NCI-H82 treated with DMSO at 0.1 percent for 48 hours (cell line): Measurements from ENCODE around the gene CHRM4.

Source experiments
- DNase-seq: peaks from one replicate; lab custom pipeline; 2025; ENCODE audit not compliant: unreplicated experiment; lab: John Stamatoyannopoulos, UW

CHRM4 gene

GRCh38 chr11:46404476-46405017 is 13.0 kb upstream of the CHRM4 start:
- DNase-seq: no peak

- no peak for DNase-seq
These were observed 11.7 kb upstream of the CHRM4 start for GRCh38 chr11:46402957-46403902.

- no peak for DNase-seq
These were observed 6.0 kb upstream of the CHRM4 start for GRCh38 chr11:46397526-46397925.

GRCh38 chr11:46393759-46394158 is 2.2 kb upstream of the CHRM4 start:
- no peak for DNase-seq

GRCh38 chr11:46393231-46393616 is 1.6 kb upstream of the CHRM4 start:
- DNase-seq: no peak

- no peak for DNase-seq
These were observed 1.1 kb upstream of the CHRM4 start for GRCh38 chr11:46392421-46393230.

- no peak for DNase-seq
These were observed 394 bp downstream of the CHRM4 start for GRCh38 chr11:46391186-46391577.

GRCh38 chr11:46390331-46391171 is 1.0 kb downstream of the CHRM4 start:
- DNase-seq: no peak

GRCh38 chr11:46389450-46390330 is 1.9 kb downstream of the CHRM4 start:
- peak; percentile 10 for DNase-seq

- DNase-seq: peak; percentile 33
These were observed 2.7 kb downstream of the CHRM4 start for GRCh38 chr11:46388619-46389449.

- no peak for DNase-seq
These were observed 3.5 kb downstream of the CHRM4 start for GRCh38 chr11:46387919-46388618.

- no peak for DNase-seq
These were observed 4.1 kb downstream of the CHRM4 start for GRCh38 chr11:46387456-46387855.

- no peak for DNase-seq
These were observed 4.9 kb downstream of the CHRM4 start for GRCh38 chr11:46386674-46387073.

- DNase-seq: no peak
These were observed 5.5 kb downstream of the CHRM4 start for GRCh38 chr11:46386005-46386578.

GRCh38 chr11:46385169-46386004 is 6.2 kb downstream of the CHRM4 start:
- DNase-seq: no peak

GRCh38 chr11:46383974-46384701 is 7.4 kb downstream of the CHRM4 start:
- no peak for DNase-seq

- DNase-seq: no peak
These were observed 8.2 kb downstream of the CHRM4 start for GRCh38 chr11:46383404-46383758.
